ENCODE results near the gene NUP210.

DNA sequence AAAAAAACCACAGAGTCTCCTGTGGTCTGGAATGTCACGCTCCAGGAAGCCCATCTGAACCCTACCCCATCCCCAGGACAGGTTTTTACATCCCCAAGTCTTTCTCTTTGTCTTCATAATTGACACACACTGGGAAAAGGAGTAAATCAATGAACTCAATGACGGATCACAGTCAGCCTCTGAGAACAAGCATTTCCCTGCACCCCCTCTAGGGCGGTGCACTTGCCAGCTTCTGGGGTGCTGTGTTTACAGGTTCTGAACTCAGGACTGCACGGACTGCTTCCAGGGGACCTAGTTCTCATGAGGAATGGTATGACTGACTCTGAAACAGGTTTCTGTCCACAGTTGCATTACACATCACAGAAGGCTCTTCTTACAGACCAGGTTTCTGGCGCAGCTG, 81.1 kb downstream of the NUP210 start:
- no peak for TF ChIP-seq ZNF274 (IDR thresholded peaks at IDR 0.05; ENCODE audit: low read depth, low read length)
- no peak for TF ChIP-seq YY1 (IDR thresholded peaks at IDR 0.05; ENCODE audit: insufficient read depth, insufficient read length)
